Suprapubic skin (tissue), 4 donors: ENCODE measurements around the gene MYO6.

ENCODE experiments used
- EP300 ChIP-seq: sonication (generic); formaldehyde crosslinking; IDR thresholded peaks from one replicate; pipeline ENCODE4 v1.6.1; 2017; ENCODE audit warnings: antibody characterized with exemption
- POLR2A ChIP-seq, 2 donors: fragments of 450-650 bp; IDR thresholded peaks; one replicate each; pipeline ENCODE4 v1.6.1; 2017; ENCODE audit warnings: antibody characterized with exemption in 2 of 2, mild to moderate bottlenecking in 2 of 2, moderate library complexity in 2 of 2
- POLR2AphosphoS5 ChIP-seq, 3 donors: sonication (generic); formaldehyde crosslinking; IDR thresholded peaks; one replicate each; pipeline ENCODE4 v1.6.1; 2017; ENCODE audit warnings: antibody characterized with exemption in 3 of 3
- TF ChIP-seq, protein P1 (sequence below), 2 donors: fragments of 200-600 bp in 1 of 2; fragments of 450-650 bp in 1 of 2; sonication (generic) in 1 of 2; IDR thresholded peaks; one replicate each; pipeline ENCODE4 v1.5.1; 2016 to 2019; ENCODE audit warnings: antibody characterized with exemption in 2 of 2, mild to moderate bottlenecking in 1 of 2, moderate library complexity in 1 of 2

DNA sequence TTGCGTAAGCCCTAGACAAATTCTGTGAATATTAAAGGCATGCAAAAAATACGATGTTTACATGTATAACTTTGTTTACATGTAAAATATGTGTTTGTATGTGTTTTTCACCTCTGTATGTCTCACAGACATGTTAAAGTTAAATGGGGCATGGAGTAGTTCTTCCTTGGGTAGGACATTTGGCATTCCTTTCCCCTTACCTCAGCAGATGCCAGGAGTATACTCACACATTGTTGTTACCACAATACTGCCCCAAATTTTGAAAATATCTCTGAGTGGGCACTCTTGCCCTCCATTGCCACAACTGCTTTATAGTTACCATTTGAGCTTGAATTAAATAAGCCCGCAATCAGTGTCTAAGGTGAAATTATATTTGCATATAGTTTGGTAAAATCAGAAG is 147.5 kb downstream of the MYO6 start:
- TF ChIP-seq, protein P1, sequence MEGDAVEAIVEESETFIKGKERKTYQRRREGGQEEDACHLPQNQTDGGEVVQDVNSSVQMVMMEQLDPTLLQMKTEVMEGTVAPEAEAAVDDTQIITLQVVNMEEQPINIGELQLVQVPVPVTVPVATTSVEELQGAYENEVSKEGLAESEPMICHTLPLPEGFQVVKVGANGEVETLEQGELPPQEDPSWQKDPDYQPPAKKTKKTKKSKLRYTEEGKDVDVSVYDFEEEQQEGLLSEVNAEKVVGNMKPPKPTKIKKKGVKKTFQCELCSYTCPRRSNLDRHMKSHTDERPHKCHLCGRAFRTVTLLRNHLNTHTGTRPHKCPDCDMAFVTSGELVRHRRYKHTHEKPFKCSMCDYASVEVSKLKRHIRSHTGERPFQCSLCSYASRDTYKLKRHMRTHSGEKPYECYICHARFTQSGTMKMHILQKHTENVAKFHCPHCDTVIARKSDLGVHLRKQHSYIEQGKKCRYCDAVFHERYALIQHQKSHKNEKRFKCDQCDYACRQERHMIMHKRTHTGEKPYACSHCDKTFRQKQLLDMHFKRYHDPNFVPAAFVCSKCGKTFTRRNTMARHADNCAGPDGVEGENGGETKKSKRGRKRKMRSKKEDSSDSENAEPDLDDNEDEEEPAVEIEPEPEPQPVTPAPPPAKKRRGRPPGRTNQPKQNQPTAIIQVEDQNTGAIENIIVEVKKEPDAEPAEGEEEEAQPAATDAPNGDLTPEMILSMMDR (IDR thresholded peaks at IDR 0.05) = no peak
- TF ChIP-seq POLR2AphosphoS5 (IDR thresholded peaks at IDR 0.05) (no peak), POLR2A (IDR thresholded peaks at IDR 0.05) (no peak), EP300 (no peak)
